GM19455 (cell line): Measurements from ENCODE around the gene ETNK2.

ENCODE experiments used
- ATAC-seq: cut with Tn5 transposase; IDR thresholded peaks from one replicate; pipeline ENCODE4 v1.9.1; 2021; ENCODE audit not compliant: unreplicated experiment

Gene ETNK2

DNA sequence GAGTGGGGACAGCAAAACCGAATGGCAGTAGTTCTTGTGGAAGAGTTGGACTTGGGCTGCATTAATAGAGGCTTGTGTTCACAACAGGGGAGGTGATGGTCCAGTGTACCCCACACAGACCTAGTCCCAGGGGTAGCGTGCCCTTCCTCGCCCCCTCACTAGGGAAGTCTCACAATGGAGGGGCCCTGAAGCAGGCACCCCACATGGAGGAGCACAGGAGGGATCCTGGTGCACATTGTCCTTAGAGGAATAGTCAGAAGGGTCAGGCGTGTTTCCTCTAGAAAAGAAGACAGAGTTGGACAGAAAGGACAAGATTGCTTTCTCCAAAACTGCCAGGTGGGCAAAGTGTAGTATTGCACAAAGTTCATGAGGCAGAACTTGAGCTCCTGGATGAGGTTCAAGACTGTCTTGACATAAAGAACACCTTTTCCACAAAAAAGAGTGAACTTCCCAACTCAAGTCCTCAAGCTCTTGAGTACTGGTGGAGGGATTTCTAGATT, 23.3 kb downstream of the ETNK2 start:
- no peak for ATAC-seq

DNA sequence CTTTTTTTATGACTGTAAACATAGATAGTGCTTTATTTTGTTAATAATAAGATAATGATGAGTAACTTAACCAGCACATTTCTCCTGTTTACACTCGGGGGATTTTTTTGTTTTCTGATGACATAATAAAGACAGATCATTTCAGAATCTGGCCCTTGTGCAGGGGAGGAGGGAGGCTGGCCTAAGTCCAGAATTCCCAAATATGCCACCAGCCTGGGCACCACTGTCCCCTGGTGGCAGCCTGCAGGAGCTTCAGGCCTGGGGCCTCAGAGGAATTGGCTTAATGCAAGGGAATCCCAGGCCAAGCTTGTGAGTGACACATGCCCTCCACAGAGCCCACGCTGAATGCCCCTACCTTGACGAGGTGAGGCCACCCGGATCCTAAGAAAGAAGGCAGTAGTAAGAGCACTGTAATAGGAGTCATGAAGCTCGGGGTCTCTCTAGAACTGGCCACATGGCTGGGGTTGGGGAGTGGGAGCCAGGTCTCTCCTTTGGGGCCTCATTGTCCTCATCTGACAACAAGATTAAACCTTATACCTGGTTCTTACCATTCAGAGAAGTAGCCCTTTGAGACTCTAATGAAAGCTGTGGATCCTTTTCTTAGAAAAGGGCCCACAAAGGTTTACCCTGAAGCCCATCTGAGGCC, 24.1 kb downstream of the ETNK2 start:
- ATAC-seq: no peak

DNA sequence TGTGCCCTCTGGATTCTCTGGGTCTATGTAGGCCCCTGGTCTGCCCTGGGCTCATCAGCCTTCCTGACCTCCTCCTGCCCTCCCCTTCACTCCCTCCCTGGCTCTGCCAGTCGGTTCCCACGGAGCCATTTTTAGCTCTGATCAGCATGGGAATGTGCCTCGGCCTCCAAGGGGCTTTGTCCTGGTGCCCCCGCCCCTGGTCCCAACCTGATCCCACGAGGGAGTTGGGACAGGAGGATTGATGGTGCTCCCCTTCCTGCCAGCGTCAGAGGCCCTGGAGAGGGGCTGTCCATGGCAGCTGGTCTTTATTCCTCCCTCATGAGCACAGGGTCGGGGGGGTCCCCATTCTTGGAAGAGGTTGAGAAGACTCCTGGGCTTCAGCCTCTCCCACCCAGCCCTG, 24.9 kb downstream of the ETNK2 start:
- no peak for ATAC-seq

DNA sequence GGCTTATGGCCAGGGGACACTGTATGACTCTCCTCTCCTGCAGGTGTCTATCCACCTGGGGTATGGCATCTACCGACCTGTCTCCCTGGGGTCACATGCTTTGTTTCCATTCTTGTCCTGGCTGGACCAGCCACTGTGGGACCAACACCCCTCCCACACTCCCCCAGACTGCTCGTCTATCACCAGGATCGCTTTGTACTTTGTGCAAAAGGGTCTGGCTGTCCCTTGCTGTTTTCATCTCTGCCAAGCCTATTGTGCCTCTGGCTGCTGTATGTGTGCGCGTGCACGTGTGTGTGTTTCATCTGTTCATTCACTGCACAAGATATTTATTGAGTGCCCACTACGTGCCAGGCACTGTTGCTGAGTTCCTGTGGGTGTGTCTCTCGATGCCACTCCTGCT, 25.5 kb downstream of the ETNK2 start:
- ATAC-seq: no peak

DNA sequence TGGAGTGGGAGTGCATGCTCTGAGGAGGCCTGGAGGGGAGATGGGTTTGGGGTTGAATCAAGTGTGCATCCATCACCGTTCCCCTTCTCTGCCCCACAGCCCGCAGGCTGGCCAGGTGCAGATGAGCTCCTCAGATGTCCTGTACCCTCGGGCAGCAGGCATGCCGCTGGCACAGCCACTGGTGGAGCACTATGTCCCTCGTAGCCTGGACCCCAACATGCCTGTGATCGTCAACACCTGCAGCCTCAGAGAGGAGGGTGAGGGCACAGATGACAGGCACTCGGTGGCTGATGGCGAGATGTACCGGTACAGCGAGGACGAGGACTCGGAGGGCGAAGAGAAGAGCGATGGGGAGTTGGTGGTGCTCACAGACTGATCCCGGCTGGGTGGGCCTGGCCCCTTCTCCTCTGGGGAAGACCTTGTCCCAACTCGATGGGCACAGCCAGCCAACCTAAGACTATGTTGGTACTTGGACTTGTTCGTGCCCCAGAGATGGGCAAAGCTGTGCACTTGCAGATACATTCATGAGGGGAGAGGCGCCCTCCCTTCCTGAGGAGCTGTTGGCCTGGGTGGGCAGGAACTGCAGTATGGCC, 26.0 kb downstream of the ETNK2 start:
- ATAC-seq: no peak

DNA sequence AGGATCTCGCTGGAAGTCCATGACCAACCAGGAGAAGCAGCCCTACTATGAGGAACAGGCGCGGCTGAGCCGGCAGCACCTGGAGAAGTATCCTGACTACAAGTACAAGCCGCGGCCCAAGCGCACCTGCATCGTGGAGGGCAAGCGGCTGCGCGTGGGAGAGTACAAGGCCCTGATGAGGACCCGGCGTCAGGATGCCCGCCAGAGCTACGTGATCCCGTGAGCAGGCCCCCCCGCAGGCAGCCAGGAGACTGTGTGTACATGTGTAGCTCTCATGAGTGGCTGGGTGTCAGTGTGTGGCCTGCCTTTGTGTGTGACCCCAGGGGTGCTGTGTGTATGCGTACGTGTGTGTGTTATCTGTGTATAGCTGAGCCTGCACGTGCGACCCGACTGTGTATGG, 27.2 kb downstream of the ETNK2 start:
- ATAC-seq: no peak

DNA sequence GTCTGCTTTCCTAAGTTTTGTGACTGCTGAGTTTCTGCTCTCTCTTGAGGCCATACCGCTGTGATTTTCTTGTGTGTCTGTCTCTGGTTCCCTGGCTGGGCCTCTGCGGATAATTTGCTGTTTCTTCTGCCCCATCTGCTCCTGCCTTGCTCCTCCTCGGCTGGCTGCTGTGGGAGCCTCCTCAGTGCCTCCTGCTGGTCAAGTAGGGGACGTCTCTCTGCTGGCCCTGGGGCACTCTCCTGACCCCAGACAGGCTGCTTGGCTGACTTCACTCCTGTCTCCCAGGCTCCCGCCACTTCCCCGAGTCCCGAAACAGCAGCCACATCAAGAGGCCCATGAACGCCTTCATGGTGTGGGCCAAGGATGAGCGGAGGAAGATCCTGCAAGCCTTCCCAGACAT, 28.5 kb downstream of the ETNK2 start:
- no peak for ATAC-seq

DNA sequence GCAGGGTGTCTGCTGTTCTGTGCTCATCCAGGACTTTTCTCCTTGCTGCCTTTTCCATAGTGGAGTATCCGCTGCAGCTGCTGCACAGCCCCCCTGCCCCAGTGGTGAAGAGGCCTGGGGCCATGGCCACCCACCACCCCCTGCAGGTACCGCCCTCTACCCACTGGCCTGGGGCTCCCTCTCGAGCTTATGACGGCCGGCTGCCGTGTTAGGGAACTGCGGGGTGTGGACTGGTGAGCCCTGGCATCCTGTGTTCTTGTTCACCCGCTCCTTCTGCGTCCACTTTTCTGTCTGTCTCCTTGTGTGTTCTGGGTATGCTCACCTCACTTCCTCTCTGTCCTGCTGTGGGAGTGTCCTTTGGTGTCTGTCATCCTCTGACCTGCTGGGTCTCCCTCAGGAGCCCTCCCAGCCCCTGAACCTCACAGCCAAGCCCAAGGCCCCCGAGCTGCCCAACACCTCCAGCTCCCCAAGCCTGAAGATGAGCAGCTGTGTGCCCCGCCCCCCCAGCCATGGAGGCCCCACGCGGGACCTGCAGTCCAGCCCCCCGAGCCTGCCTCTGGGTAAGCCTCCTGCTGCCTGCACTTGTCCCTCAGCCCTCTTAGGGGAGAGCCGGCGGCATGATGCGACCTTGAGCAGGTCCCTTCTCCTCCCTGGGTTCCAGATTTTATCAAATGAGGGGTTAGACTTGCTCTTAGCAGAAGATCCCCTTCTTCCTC, 29.8 kb downstream of the ETNK2 start:
- no peak for ATAC-seq

DNA sequence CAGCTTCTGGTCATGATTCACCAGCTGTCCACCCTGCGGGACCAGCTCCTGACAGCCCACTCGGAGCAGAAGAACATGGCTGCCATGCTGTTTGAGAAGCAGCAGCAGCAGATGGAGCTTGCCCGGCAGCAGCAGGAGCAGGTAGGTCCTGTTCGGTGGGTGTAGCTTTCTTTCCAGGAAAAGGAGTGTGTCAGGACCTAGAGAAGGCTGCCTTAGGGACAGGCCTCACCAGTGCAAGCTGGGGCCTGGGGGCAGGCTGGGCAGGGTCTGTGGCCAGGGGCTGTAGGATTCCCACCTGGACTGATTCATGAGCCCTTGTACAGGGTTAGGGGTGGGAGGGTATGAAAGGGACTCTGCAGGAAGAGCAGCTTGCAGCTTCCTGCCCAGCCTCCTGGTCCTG, 35.3 kb downstream of the ETNK2 start:
- ATAC-seq: no peak

DNA sequence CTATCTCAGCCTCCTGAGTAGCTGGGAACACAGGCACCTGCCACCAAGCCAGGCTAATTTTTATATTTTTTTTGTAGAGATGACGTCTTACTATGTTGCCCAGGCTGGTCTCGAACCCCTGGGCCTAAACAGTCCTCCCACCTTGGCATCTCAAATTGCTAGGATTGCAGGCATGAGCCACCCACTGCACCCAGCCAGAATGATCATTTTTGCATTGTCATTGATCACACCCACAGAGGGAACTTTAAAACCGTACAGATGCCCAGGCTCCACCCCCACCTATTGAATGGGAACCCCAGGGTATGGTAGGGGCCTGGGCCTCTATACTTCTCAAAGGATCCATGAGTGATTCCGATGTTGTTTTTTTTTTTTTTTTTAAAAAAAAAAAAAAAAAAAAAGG, 36.7 kb downstream of the ETNK2 start:
- ATAC-seq: no peak

DNA sequence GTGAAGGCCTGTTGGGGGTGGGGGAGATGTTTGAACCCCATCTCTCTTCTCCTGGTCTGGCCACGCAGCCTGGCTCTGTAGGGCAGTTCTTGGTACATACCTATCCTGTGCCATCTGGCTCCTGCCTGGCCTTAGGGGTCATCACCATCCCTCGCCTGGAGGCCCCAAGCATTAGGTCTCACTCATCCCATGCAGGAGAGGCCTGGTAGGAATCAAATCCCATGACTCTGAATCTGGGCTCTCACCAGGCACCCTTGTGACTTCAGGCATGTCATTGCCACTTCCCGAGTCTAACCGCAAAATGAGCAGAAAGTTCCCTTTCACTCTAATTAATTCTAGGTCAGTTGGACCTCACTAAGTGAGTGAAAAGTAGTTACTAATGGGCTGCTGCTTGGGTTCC, 37.2 kb downstream of the ETNK2 start:
- no peak for ATAC-seq

DNA sequence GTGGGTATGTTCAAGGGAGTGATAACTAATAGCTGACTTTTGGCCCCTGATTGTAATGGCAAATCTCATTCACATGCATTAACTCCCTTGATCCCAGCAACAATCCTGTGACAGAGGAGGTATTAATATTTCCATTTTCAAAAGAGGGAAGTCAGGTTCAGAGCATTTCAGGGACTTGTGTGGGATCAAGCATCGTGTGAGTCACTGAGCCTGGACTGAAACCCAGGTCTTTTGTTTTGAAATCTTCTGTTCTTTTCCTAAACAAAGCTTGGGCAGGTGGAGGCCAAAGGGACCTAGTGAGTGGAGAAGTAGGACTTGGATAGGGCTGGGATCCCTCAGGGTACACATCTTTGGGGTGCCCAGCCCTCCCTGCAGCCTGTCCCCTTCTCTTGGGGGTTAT, 37.9 kb downstream of the ETNK2 start:
- no peak for ATAC-seq

DNA sequence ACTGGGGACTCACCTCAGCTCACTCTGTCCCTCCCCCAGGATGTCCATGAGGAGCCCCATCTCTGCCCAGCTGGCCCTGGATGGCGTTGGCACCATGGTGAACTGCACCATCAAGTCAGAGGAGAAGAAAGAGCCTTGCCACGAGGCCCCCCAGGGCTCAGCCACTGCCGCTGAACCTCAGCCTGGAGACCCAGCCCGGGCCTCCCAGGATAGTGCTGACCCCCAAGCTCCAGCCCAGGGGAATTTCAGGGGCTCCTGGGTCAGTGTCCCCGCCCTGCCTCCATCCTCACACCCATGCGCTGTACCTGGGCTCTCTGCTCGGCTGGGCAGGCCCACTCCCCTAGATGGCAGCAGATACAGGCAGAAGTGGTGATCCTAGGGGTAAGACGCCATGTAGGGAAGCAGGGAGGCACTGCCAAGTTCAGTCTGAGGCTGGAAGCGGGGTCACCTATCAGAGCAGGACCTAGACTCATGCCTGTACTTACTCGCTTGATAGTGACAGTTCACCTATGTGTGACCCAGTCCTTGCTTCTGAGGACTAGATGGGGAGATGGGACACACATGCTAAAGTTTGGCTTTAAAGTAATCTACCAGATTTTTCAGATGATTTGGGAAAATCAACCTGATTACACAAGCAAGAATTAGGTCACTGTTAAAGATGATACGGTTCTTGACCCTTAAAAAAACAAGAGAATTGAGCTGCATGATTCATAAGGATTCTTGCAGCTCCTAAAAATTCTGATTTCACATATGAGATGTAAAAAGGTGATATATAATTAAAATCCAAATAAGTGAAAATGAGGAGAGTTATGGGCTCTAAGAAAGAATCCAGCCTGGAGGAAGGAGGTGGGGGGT, 38.7 kb downstream of the ETNK2 start:
- no peak for ATAC-seq

DNA sequence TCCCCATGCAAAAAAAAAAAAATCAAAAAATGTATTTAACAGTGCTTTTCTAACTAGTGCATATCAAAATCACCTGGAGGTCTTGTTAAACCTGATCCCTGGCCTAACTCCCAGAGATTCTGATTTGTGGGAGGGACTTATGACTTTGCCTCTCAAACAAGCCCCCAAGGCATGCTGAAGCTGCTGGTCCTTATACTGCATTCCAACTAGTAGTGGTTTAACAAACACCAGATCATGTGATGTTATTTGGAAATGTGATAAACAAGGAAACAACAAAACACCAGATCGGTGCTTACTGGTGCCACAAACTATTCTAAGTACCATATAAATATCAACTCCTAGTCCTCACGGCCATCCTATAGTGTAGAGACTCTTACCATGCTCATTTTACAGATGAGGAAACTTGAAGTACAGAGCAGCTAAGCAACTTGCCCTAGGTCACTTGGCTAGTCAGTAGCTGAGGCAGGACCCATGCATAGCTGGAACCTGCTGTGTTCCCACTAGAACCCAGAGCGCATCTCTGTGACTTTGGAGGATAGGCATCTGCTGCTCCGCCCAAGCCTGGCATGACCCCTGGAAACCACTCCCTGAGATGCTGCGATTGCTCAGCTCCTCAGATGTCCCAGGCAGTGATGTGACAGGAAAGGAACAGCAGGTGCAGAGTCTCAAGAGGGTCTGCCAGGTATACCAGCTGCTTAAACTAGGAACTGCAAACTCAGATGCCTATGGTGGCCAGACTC, 40.8 kb downstream of the ETNK2 start:
- no peak for ATAC-seq

DNA sequence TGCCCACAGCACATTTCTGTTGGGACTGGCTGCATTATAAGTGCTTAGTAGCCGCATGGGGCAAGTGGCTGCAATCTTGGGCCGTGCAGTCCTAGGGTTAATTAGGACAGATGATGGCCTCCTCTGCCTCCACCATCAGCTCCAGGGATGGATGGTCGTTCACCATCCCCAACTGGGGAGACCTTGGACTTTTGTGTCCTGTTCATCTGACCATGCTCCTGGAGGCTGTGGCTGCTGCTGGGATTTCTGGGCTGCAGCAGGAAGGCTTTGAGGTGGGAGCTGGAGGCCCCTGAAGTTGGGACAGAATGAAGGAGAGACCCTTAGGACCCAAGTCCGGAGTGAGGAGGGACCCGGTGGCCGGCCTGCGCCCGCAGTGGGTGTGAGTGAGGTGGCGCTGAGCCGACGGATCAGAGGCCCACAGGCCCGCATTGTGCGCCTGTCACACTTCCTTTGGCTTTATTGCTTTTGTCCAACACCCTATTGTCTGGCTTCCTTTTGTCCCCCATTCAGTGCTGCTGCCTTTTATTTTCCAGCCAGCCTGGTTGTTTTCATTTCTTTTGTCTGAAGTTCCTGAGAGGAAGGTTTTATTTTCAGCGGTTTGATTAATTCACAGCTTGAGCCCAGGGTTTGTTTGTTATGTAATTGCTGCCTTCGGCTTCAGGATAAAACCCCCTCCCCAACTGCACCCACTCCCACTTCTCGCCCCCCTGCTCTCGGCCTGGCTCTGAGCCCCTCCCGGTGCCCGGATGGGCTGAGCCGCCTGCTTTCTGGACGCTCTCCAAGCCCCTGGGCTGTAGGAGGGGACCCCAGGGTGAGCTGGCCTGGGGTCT, 43.3 kb downstream of the ETNK2 start:
- ATAC-seq: no peak

DNA sequence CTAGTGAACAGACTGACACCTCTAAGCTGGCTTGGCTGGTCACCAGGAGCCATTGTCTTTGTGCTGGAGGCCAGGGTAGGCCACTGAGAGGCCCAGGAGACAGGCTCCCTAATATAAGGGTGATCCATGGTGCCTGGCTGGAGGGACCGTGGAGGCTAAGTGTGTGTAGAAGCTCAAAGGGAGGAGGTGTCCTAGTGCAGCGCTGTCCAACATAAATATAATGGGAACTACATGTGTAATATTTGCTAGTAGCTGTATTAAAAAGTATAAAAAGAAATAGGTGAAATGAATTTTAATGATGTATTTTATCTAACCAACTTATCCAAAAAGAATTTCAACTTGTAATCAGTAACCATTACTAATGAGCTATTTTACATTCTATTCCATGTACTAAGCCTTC, 44.0 kb downstream of the ETNK2 start:
- no peak for ATAC-seq

DNA sequence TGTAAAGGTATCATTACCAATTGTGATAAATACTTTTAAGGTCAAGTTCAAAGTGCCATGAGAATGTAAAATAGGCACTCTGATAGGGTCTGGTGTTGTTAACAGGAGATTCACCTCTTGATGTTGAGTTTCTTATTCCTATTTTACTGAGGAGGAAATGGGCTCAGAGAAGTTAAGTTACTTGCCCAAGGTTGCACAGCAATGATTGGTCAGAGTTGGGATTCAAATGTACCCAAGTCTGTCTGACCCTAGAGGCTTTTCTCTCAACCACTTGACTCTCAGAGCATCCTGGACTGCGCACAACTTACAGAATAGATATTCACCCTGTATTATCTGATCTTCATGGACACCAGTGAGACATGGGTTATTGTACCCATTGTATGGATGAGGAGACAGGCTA, 45.0 kb downstream of the ETNK2 start:
- ATAC-seq: no peak

DNA sequence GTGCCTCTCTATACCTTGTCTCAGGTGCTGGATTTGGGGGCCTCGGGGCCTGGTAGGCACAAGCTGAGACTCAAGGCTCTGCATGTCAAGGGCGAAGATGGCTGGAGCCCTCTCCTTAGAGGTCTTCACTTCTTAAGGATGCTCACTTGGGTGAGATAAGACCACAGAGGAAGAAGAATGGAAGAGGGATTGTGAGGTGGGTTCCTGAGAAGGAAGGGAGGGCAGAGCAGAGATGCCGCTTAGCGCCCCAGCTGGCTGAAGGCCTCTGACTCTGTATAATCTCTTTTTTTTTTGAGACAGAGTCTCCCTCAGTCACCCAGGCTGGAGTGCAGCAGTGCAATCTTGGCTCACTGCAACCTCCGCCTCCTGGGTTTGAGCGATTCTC, 46.7 kb downstream of the ETNK2 start:
- no peak for ATAC-seq

DNA sequence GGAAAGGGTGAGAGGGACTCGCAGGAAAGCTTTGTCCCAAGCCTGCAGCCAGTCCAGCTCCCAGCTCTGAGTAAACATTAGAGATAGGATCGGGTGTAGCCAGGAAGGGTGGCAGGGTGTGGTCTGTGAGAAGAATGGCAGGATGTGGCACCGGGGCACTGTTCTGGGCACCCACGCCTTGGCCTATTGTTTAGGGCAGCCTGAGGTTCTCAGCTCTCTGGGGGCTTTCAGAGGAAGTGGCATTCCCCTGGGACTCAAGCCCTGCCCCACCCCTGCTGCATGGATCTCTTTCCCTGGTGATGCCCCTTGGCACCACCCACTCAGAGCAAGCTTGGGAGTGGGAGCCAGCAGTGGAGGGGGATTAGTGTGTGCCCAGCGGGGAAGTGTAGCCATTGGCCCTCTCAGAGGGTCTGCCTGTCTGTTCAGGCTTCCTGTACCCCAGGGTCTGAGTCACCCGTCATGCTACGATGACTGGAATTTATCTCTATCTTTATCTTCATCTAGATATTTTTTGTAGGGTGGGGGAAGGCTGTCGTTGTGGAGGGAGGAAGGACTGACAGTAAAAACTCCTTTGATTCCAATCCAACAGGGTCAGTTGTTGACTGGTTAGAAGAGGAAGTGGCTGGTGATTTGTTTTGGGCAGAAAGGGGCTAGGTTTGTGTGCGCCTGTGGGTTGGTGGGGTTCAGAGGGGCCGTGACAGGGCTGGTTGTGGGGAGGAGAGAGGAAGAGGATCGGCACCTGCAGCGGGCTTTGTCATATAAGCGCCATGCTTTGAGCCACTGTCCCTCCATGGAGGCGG, 47.3 kb downstream of the ETNK2 start:
- no peak for ATAC-seq
